Esophagus muscularis mucosa (tissue), 4 donors: ENCODE results near the gene FANK1. TPM values are rescaled to one million over a fixed set of nuclear protein-coding genes. Genes with fewer than 3 reads are reported as not detected.

ENCODE experiments used
- DNase-seq: peaks from one replicate; pipeline ENCODE4 v3.0.0-alpha.2; 2017; ENCODE audit errors: extremely low spot score
- H3K27ac ChIP-seq, 4 donors: fragments of 200-600 bp; sonication (generic); replicated peaks in 1 of 4; 1 replicate in 3 of 4; 2 replicates in 1 of 4; pipeline ENCODE4 v1.5.1; 2016 to 2019; ENCODE audit warnings: mild to moderate bottlenecking in 1 of 4
- H3K27me3 ChIP-seq, 4 donors: fragments of 200-600 bp; sonication (generic); one replicate each; pipeline versions ENCODE4 v1.5.1 to v1.6.0; 2016 to 2019
- H3K36me3 ChIP-seq, 4 donors: fragments of 200-600 bp; sonication (generic); one replicate each; pipeline ENCODE4 v1.5.1; 2016 to 2019
- H3K4me1 ChIP-seq, 4 donors: fragments of 200-600 bp; sonication (generic); one replicate each; pipeline ENCODE4 v1.5.1; 2016 to 2019
- H3K4me3 ChIP-seq, 4 donors: fragments of 200-600 bp; sonication (generic); 1 replicate in 2 of 4; 2 replicates in 2 of 4; pipeline ENCODE4 v1.5.1; 2016 to 2019; ENCODE audit warnings: mild to moderate bottlenecking in 4 of 4, moderate library complexity in 1 of 4
- H3K9me3 ChIP-seq, 4 donors: fragments of 200-600 bp; sonication (generic); 1 replicate in 3 of 4; 2 replicates in 1 of 4; pipeline ENCODE4 v1.5.1; 2016 to 2019
- CTCF ChIP-seq, 3 experiments: fragments of 200-600 bp in 2 of 3; fragments of 450-650 bp in 1 of 3; sonication (generic) in 2 of 3; IDR thresholded peaks; one replicate each; pipeline ENCODE4 v1.5.1; 2017 to 2019; ENCODE audit warnings: antibody characterized with exemption in 3 of 3, mild to moderate bottlenecking in 2 of 3, moderate library complexity in 1 of 3
- EP300 ChIP-seq: sonication (generic); formaldehyde crosslinking; IDR thresholded peaks from one replicate; pipeline ENCODE4 v1.6.1; 2017; ENCODE audit warnings: antibody characterized with exemption
- POLR2A ChIP-seq: fragments of 450-650 bp; IDR thresholded peaks from one replicate; pipeline ENCODE4 v1.6.1; 2017; ENCODE audit warnings: antibody characterized with exemption, moderate library complexity, mild to moderate bottlenecking, low read depth
- POLR2AphosphoS5 ChIP-seq, 2 donors: sonication (generic); formaldehyde crosslinking; IDR thresholded peaks; one replicate each; pipeline ENCODE4 v1.6.1; 2017; ENCODE audit warnings: antibody characterized with exemption in 2 of 2
- WGBS: methylation state at CpG from one replicate; pipeline ENCODE4 v1.1.5; 2018; 5-methylcytosine and 5-hydroxymethylcytosine counted together
- intact Hi-C: fragments of 100-400 bp; cut with DNase I; formaldehyde crosslinking; loops from one replicate; pipeline ENCODE4 v1.15.1; 2023
- total RNA-seq, 4 donors: library from RNA; depleted of rRNA; stranded (reverse); fragments of >200 nt; gene quantifications; one replicate each; pipeline versions ENCODE4 v1.1.0 to v1.2.1, GENCODE V29; 2016

The FANK1 gene
- total RNA-seq, 4 donors from 2014 or later: 0.50 to 2.6 (median 1.4) TPM

GRCh38 chr10:125865120-125865519 lies 31.2 kb upstream of the FANK1 start:
- Histone ChIP-seq H3K4me1 (no peaks in the 10 kb centered on the region), H3K4me3 (no peak overlapping the region), H3K36me3 (peaks cover 18 to 49% (median 39%) of the 10 kb centered on the region in 4 donors), H3K9me3 (no peaks in the 10 kb centered on the region), H3K27me3 (no peaks in the 10 kb centered on the region), H3K27ac (no peak overlapping the region)
- intact Hi-C loops: no loop called here
- DNase-seq: no peak
- 87% methylated on average over 3 of the region's 3 CpGs for WGBS
- TF ChIP-seq POLR2A (no peak), CTCF (IDR thresholded peaks at IDR 0.05) (no peak), EP300 (no peak), POLR2AphosphoS5 (IDR thresholded peaks at IDR 0.05) (no peak)

DNA sequence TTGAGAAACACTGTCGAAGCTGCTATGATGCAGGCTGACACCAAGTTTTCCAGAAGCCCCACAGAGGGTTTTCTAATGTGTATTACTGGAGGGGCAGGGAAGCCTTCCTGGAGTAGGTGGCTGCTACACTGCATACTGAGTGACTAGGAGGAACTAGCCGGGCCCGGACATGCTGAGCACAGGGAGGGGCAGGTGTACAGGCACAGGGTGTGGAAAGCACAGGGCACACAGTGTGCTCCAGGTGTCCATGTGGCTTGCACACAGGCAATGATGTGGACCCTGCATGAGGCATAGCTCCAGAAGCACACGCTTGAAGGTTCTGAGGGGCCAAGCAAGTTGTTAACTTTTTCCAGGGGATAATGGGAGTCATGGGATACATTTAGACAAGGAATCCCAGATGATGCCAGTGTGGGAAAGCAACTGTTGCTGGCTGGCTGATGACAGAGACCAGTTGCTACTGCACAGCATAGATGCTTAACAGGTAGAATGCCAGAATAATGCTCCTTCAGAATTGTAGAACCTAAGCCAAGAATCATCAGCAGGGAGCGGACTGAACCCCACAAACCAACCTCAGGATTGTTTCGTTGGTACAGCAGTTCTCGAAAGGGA lies 29.8 kb upstream of the FANK1 start:
- 95% methylated on average over 7 of the region's 7 CpGs for WGBS
- DNase-seq: no peak
- intact Hi-C loops: no loop called here
- Histone ChIP-seq H3K27me3 (no peaks in the 10 kb centered on the region), H3K36me3 (peaks cover 18 to 48% (median 32%) of the 10 kb centered on the region in 4 donors), H3K27ac (no peak overlapping the region), H3K9me3 (no peaks in the 10 kb centered on the region), H3K4me1 (no peaks in the 10 kb centered on the region), H3K4me3 (no peak overlapping the region)
- no peak for TF ChIP-seq POLR2A
- no peak for TF ChIP-seq POLR2AphosphoS5 (IDR thresholded peaks at IDR 0.05)
- TF ChIP-seq CTCF (IDR thresholded peaks at IDR 0.05): no peak
- TF ChIP-seq EP300: no peak

- 66% methylated on average over 7 of the region's 7 CpGs for WGBS
- no peak overlapping the region for H3K4me3 ChIP-seq
- H3K36me3 ChIP-seq: peaks cover 18 to 41% (median 29%) of the 10 kb centered on the region in 4 donors
- no peak for DNase-seq
- TF ChIP-seq POLR2A (no peak), CTCF (IDR thresholded peaks at IDR 0.05) (peak; percentile 59 to 88 (median 74)), EP300 (no peak), POLR2AphosphoS5 (IDR thresholded peaks at IDR 0.05) (no peak)
- H3K27ac ChIP-seq: no peak overlapping the region
- no peaks in the 10 kb centered on the region for H3K4me1 ChIP-seq
- intact Hi-C loops: no loop called here
- no peaks in the 10 kb centered on the region for H3K9me3 ChIP-seq
- no peaks in the 10 kb centered on the region for H3K27me3 ChIP-seq
Measured at GRCh38 chr10:125868372-125868975, 27.9 kb upstream of the FANK1 start.

DNA sequence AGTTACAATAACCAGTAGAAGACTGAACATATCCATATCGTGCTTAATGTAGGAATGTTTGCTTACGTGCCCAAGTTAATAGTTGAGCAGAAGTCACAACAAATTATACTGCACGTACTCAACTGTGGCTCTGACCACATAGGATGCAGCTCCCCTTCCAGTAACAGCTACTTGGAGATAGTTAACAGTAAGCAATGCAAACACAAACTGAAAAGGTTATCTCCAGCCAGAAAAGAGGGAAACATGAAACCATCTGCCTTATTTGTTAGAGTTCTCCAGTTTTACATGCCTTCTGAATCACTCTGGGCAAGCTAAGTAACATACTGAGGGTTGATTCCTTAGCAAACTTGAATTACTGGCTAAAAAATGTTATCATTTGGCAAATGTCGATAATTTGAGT lies 25.0 kb upstream of the FANK1 start:
- intact Hi-C loops: no loop called here
- TF ChIP-seq POLR2A (no peak), POLR2AphosphoS5 (IDR thresholded peaks at IDR 0.05) (no peak), CTCF (IDR thresholded peaks at IDR 0.05) (no peak), EP300 (no peak)
- Histone ChIP-seq H3K9me3 (peaks cover 0 to 5% (median 4%) of the 10 kb centered on the region in 4 donors), H3K27me3 (no peaks in the 10 kb centered on the region), H3K27ac (no peak overlapping the region), H3K36me3 (peaks cover 8 to 25% (median 8%) of the 10 kb centered on the region in 4 donors), H3K4me3 (no peak overlapping the region), H3K4me1 (no peaks in the 10 kb centered on the region)
- no peak for DNase-seq
- WGBS: 78% methylated on average over 4 of the region's 4 CpGs
